Measurements from ENCODE around the gene INVS. TPM values are rescaled to one million over a fixed set of nuclear protein-coding genes. Genes with fewer than 3 reads are reported as not detected.

The INVS gene
- total RNA-seq, 1 experiment from 2014 or later = 21.1 TPM

DNA sequence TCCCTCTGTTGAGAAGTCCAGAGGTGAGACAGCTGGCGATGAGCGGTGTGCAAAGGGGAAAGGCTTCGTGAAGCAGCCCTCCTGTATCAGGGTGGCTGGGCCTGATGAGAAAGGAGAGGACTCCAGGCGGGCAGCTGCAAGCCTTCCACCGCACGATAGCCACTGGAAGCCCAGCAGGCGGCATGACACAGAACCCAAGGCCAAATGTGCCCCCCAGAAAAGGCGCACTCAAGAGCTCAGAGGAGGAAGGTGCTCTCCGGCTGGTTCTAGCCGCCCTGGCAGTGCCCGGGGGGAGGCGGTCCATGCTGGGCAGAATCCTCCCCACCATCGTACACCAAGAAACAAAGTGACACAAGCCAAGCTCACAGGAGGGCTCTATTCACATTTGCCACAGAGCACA lies 193.4 kb downstream of the INVS start:
- DNase-seq (ENCODE audit: low read depth, low spot score) (no peak), ATAC-seq (no peak)
- Histone ChIP-seq H3K4me1 (ENCODE audit: control insufficient read depth in 1 of 2, insufficient read depth in 2 of 2, low read length in 2 of 2) (no peaks in the 10 kb centered on the region), H3K27ac (ENCODE audit: low read depth, low read length) (no peak overlapping the region), H3K36me3 (ENCODE audit: control insufficient read depth in 1 of 2, insufficient read depth in 2 of 2, low read length in 2 of 2) (peaks cover 3 to 8% of the 10 kb centered on the region in 2 experiments; a peak in 3 of 4 replicates), H3K9me2 (ENCODE audit: insufficient read depth) (no peaks in the 10 kb centered on the region), H3K9ac (ENCODE audit: low read length) (no peak overlapping the region), H3K4me2 (ENCODE audit: low read length) (no peak overlapping the region), H4K20me1 (ENCODE audit: insufficient read depth) (no peaks in the 10 kb centered on the region), H3K9me3 (ENCODE audit: control insufficient read depth in 1 of 2, insufficient read depth in 1 of 2, low read depth in 1 of 2, low read length in 2 of 2) (no peaks in the 10 kb centered on the region), H3K79me2 (ENCODE audit: insufficient read depth, low read length) (peaks cover 3% of the 10 kb centered on the region), H2AFZ (ENCODE audit: low read depth, low read length, poor library complexity, severe bottlenecking) (no peak overlapping the region), H3K27me3 (ENCODE audit: insufficient read depth, low read length) (no peaks in the 10 kb centered on the region), H3K4me3 (replicated peaks in 1 of 2; ENCODE audit: low read depth in 1 of 2, low read length in 2 of 2) (no peak overlapping the region)
- intact Hi-C loops (cut with micrococcal nuclease) = no loop called here
- ChIA-PET CTCF (no interaction called here), POLR2A (no interaction called here), RAD21 (ENCODE audit: low non-redundant PET in 1 of 2, low total read pairs in 2 of 2, uncharacterized antibody in 2 of 2, unreplicated experiment in 2 of 2) (no interaction called here)
- no peak for TF ChIP-seq YY1 (IDR thresholded peaks at IDR 0.05; ENCODE audit: extremely low read depth, insufficient replicate concordance, low read depth, low read length)
- no peak for TF ChIP-seq EZH2phosphoT487 (IDR thresholded peaks at IDR 0.05; ENCODE audit: borderline replicate concordance)
- no peak for TF ChIP-seq EZH2 (IDR thresholded peaks at IDR 0.05)
- TF ChIP-seq, protein P1, sequence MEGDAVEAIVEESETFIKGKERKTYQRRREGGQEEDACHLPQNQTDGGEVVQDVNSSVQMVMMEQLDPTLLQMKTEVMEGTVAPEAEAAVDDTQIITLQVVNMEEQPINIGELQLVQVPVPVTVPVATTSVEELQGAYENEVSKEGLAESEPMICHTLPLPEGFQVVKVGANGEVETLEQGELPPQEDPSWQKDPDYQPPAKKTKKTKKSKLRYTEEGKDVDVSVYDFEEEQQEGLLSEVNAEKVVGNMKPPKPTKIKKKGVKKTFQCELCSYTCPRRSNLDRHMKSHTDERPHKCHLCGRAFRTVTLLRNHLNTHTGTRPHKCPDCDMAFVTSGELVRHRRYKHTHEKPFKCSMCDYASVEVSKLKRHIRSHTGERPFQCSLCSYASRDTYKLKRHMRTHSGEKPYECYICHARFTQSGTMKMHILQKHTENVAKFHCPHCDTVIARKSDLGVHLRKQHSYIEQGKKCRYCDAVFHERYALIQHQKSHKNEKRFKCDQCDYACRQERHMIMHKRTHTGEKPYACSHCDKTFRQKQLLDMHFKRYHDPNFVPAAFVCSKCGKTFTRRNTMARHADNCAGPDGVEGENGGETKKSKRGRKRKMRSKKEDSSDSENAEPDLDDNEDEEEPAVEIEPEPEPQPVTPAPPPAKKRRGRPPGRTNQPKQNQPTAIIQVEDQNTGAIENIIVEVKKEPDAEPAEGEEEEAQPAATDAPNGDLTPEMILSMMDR (IDR thresholded peaks at IDR 0.05 in 2 of 3, conservative IDR thresholded peaks at IDR 0.05 in 1 of 3; ENCODE audit: borderline replicate concordance in 1 of 3, insufficient read depth in 1 of 3, low read depth in 2 of 3, low read length in 2 of 3) = no peak
- TF ChIP-seq, protein P2, sequence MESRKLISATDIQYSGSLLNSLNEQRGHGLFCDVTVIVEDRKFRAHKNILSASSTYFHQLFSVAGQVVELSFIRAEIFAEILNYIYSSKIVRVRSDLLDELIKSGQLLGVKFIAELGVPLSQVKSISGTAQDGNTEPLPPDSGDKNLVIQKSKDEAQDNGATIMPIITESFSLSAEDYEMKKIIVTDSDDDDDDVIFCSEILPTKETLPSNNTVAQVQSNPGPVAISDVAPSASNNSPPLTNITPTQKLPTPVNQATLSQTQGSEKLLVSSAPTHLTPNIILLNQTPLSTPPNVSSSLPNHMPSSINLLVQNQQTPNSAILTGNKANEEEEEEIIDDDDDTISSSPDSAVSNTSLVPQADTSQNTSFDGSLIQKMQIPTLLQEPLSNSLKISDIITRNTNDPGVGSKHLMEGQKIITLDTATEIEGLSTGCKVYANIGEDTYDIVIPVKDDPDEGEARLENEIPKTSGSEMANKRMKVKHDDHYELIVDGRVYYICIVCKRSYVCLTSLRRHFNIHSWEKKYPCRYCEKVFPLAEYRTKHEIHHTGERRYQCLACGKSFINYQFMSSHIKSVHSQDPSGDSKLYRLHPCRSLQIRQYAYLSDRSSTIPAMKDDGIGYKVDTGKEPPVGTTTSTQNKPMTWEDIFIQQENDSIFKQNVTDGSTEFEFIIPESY (IDR thresholded peaks at IDR 0.05; ENCODE audit: extremely low read depth, insufficient replicate concordance, low read length) = no peak
- TF ChIP-seq POLR2A (IDR thresholded peaks at IDR 0.05; ENCODE audit: borderline replicate concordance, extremely low read depth, insufficient read depth, insufficient read length) = no peak
- no peak for TF ChIP-seq POLR2AphosphoS5 (IDR thresholded peaks at IDR 0.05; ENCODE audit: low read depth, low read length)
- no peak for TF ChIP-seq JUND (IDR thresholded peaks at IDR 0.05)
- no peak for TF ChIP-seq ZFX (IDR thresholded peaks at IDR 0.05)
- TF ChIP-seq CBX3 (IDR thresholded peaks at IDR 0.05; ENCODE audit: low read depth) = no peak
- TF ChIP-seq RAD21 (IDR thresholded peaks at IDR 0.05; ENCODE audit: low read depth) = no peak
- no TSS peak for BruUV-seq (replicated peaks)

Data from HCT116 (cell line).